GM12872 (cell line): ENCODE results near the gene AP3S1.

Source experiments
- TF ChIP-seq, protein P1 (sequence below): IDR thresholded peaks from 3 replicates; pipeline ENCODE4 v1.5.1; 2011; ENCODE audit warnings: low read depth, mild to moderate bottlenecking, low read length, moderate library complexity; ENCODE audit not compliant: insufficient read depth

AP3S1 gene

GRCh38 chr5:115920171-115920725 lies 78.5 kb downstream of the AP3S1 start:
- TF ChIP-seq, protein P1, sequence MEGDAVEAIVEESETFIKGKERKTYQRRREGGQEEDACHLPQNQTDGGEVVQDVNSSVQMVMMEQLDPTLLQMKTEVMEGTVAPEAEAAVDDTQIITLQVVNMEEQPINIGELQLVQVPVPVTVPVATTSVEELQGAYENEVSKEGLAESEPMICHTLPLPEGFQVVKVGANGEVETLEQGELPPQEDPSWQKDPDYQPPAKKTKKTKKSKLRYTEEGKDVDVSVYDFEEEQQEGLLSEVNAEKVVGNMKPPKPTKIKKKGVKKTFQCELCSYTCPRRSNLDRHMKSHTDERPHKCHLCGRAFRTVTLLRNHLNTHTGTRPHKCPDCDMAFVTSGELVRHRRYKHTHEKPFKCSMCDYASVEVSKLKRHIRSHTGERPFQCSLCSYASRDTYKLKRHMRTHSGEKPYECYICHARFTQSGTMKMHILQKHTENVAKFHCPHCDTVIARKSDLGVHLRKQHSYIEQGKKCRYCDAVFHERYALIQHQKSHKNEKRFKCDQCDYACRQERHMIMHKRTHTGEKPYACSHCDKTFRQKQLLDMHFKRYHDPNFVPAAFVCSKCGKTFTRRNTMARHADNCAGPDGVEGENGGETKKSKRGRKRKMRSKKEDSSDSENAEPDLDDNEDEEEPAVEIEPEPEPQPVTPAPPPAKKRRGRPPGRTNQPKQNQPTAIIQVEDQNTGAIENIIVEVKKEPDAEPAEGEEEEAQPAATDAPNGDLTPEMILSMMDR, result no peak

GRCh38 chr5:115930630-115931337 lies 89.0 kb downstream of the AP3S1 start:
- TF ChIP-seq, protein P1, result no peak

GRCh38 chr5:115932991-115933390 lies 91.3 kb downstream of the AP3S1 start:
- TF ChIP-seq, protein P1, result no peak

DNA sequence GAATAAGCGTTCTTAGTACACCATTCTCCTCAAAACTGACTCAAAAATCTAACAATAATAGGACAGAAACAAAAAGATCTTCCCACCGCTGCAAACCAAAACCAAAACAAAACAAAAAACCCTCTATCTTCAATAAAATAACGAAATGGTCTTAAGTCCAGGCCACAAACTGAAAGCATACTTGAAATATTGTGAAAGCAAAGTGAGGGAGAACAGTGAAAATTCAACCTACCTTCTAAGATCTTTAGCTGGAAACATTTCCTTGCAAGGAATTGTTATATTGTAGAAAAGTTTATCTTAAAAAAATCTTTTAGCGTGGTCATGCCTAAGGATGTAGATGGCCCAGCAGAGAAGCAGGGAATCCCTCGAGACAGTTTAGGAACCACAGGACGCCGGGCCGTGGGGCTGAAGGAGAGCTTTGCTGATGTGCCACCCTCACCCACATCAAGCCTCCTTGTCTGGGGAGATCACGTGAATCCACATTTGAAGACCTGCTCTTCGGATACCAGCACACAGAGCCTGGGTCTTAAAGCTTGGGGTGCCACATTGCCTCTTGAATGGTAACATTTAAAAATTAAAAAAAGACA lies 92.7 kb downstream of the AP3S1 start:
- TF ChIP-seq, protein P1, result no peak

- TF ChIP-seq, protein P1, result no peak
Observed at GRCh38 chr5:115936031-115936430, 94.3 kb downstream of the AP3S1 start.

- TF ChIP-seq, protein P1, result no peak
Observed at GRCh38 chr5:115939059-115939458, 97.3 kb downstream of the AP3S1 start.

GRCh38 chr5:115940080-115940810 lies 98.5 kb downstream of the AP3S1 start:
- TF ChIP-seq, protein P1, result no peak
